ENCODE data around the gene FBLN5. TPM values are rescaled to one million over a fixed set of nuclear protein-coding genes. Genes with fewer than 3 reads are reported as not detected.
"Not testable (repeated sequence)": the region's sequence is repeated elsewhere in the genome, so short reads cannot be mapped to it uniquely, and the experiment has no call there.

Gene FBLN5
- total RNA-seq, 4 donors from 2014 or later: 79.7 to 161 (median 116) TPM

DNA sequence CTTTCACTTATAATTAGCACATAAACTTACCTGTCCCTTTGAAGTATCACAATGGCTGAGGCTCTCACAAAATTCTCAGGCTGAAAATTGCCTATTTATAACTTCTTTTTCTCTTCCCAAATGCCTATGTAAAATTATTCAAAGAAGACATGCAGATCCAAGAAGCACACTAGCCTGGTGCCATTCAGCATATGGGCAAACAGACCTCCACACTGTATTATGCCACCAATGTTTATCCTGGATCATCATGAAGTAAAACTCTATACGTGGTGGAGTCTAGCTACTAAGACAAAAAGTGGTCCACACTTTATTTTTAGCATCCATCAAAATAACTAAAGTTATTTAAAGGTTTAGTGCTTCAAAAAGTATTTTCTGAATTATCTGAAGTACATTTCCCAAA, 95.9 kb downstream of the FBLN5 start:
- intact Hi-C loops (cut with DNase I): no loop called here
- no peak overlapping the region for H3K27ac ChIP-seq (replicated peaks in 1 of 4)

GRCh38 chr14:91848504-91849001, 98.9 kb downstream of the FBLN5 start:
- no peak for DNase-seq (ENCODE audit: extremely low spot score)
- no peaks in the 10 kb centered on the region for H3K9me3 ChIP-seq
- H3K4me1 ChIP-seq: no peaks in the 10 kb centered on the region
- TF ChIP-seq POLR2A (IDR thresholded peaks at IDR 0.05; ENCODE audit: low read depth): no peak
- no peak for TF ChIP-seq CTCF (IDR thresholded peaks at IDR 0.05)
- TF ChIP-seq EP300 (IDR thresholded peaks at IDR 0.05): no peak
- TF ChIP-seq POLR2AphosphoS5 (IDR thresholded peaks at IDR 0.05): no peak
- intact Hi-C loops (cut with DNase I): no loop called here
- H3K4me3 ChIP-seq: no peak overlapping the region
- H3K27ac ChIP-seq (replicated peaks in 1 of 4): no peak overlapping the region
- 69% methylated on average over 4 of the region's 4 CpGs for WGBS
- H3K27me3 ChIP-seq: peaks cover 0 to 5% (median 0%) of the 10 kb centered on the region in 4 donors
- no peaks in the 10 kb centered on the region for H3K36me3 ChIP-seq

More for the DNA sequence above, 95.9 kb downstream of the FBLN5 start:
- Histone ChIP-seq H3K36me3 (no peaks in the 10 kb centered on the region), H3K4me3 (no peak overlapping the region), H3K4me1 (peaks cover 0 to 12% (median 4%) of the 10 kb centered on the region in 4 donors), H3K9me3 (no peaks in the 10 kb centered on the region), H3K27me3 (no peaks in the 10 kb centered on the region)
- TF ChIP-seq POLR2AphosphoS5 (IDR thresholded peaks at IDR 0.05): no peak
- TF ChIP-seq EP300 (IDR thresholded peaks at IDR 0.05): no peak
- TF ChIP-seq CTCF (IDR thresholded peaks at IDR 0.05): no peak
- TF ChIP-seq POLR2A (IDR thresholded peaks at IDR 0.05; ENCODE audit: low read depth): no peak
- 47% methylated on average over 1 of the region's 1 CpG for WGBS
- DNase-seq (ENCODE audit: extremely low spot score): peak; percentile 29

DNA sequence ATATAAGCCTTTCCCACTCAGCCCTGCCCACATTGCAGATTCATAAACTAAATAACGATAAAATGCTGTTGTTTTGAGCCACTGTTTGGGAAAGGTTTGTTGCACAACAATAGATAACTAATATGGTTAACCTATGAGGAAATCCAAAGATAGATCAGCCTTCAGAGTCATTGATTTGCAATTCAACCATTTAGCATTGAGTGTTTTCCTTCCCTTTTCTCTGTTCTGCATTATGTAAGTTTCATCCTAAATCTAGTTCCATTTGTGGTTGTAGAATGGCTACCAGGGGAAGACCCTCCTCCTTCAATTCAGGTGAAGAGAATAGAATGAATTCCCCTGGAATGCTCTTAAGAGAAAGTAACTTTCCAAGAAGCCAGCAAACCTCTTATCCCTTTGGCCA, 99.8 kb downstream of the FBLN5 start:
- 80% methylated on average over 1 of the region's 1 CpG for WGBS
- peaks cover 0 to 5% (median 0%) of the 10 kb centered on the region in 4 donors for H3K27me3 ChIP-seq
- no peaks in the 10 kb centered on the region for H3K4me1 ChIP-seq
- intact Hi-C loops (cut with DNase I): no loop called here
- TF ChIP-seq EP300 (IDR thresholded peaks at IDR 0.05) (no peak), POLR2AphosphoS5 (IDR thresholded peaks at IDR 0.05) (no peak), POLR2A (IDR thresholded peaks at IDR 0.05; ENCODE audit: low read depth) (no peak)
- no peak overlapping the region for H3K27ac ChIP-seq (replicated peaks in 1 of 4)
- no peak for DNase-seq (ENCODE audit: extremely low spot score)
- no peaks in the 10 kb centered on the region for H3K36me3 ChIP-seq
- no peak overlapping the region for H3K4me3 ChIP-seq
- no peaks in the 10 kb centered on the region for H3K9me3 ChIP-seq

DNA sequence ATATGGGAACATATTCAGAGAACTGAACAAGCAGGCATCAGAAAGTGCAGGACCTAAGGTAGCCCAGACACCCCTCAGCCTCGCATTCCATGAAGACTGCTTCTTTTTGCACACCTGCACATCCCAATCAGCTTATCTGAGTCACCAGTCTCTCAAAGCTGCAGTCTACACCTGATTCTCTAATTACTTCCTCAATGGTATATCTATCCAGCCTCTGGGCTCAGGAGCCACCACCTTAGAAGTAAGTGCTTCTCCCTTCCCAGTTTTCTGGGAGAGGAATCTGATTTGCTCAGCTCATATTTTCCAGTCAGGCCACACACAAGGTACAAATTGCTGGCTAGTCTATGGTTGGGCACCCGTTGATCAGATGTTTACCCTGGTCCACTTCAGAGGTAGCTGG, 101.8 kb downstream of the FBLN5 start:
- H3K4me1 ChIP-seq: no peaks in the 10 kb centered on the region
- intact Hi-C loops (cut with DNase I): no loop called here

GRCh38 chr14:91845056-91845455, 102.4 kb downstream of the FBLN5 start:
- H3K4me1 ChIP-seq; H3K36me3 ChIP-seq; H3K9me3 ChIP-seq; DNase-seq (ENCODE audit: extremely low spot score); H3K27me3 ChIP-seq; intact Hi-C loops (cut with DNase I); H3K27ac ChIP-seq (replicated peaks in 1 of 4); H3K4me3 ChIP-seq: not testable (repeated sequence)
- WGBS: 99% methylated on average over 8 of the region's 8 CpGs

More for the DNA sequence above, 101.8 kb downstream of the FBLN5 start:
- Histone ChIP-seq H3K27me3 (peaks cover 0 to 5% (median 0%) of the 10 kb centered on the region in 4 donors), H3K36me3 (no peaks in the 10 kb centered on the region), H3K27ac (replicated peaks in 1 of 4) (no peak overlapping the region), H3K4me3 (no peak overlapping the region), H3K9me3 (no peaks in the 10 kb centered on the region)
- WGBS: 78% methylated on average over 2 of the region's 2 CpGs
- peak; percentile 85 for DNase-seq (ENCODE audit: extremely low spot score)
- TF ChIP-seq CTCF (IDR thresholded peaks at IDR 0.05): no peak
- no peak for TF ChIP-seq POLR2AphosphoS5 (IDR thresholded peaks at IDR 0.05)
- TF ChIP-seq POLR2A (IDR thresholded peaks at IDR 0.05; ENCODE audit: low read depth): no peak
- no peak for TF ChIP-seq EP300 (IDR thresholded peaks at IDR 0.05)

DNA sequence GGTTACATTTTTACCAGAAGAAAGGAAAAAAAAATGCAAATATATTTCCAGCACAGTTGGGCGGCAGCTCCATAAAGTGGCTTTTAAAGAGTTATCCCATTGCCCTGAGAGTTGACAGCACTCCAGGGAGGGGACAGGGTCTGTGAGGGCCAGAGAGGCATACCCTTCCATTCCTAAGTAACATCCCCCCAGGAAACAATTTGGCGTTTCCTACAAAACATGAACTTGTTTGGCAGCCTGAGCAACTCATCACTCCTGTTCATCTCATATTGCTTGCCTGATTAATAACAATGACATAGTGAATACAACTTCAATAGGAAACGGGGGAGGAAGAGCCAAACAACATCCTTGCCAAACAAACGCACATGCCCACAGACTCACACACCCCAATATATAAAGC, 103.5 kb downstream of the FBLN5 start:
- intact Hi-C loops (cut with DNase I): no loop called here
- Histone ChIP-seq H3K36me3 (no peaks in the 10 kb centered on the region), H3K4me3 (no peak overlapping the region), H3K4me1 (no peaks in the 10 kb centered on the region), H3K9me3 (no peaks in the 10 kb centered on the region), H3K27ac (replicated peaks in 1 of 4) (no peak overlapping the region), H3K27me3 (peaks cover 0 to 15% (median 0%) of the 10 kb centered on the region in 4 donors)
- 73% methylated on average over 4 of the region's 4 CpGs for WGBS
- TF ChIP-seq CTCF (IDR thresholded peaks at IDR 0.05) (no peak), POLR2A (IDR thresholded peaks at IDR 0.05; ENCODE audit: low read depth) (no peak), EP300 (IDR thresholded peaks at IDR 0.05) (no peak), POLR2AphosphoS5 (IDR thresholded peaks at IDR 0.05) (no peak)
- peak; percentile 57 for DNase-seq (ENCODE audit: extremely low spot score)
